Smooth muscle cell (in vitro differentiated cells): ENCODE data around the gene TUBA1C. TPM values are rescaled to one million over a fixed set of nuclear protein-coding genes. Genes with fewer than 3 reads are reported as not detected.
A peak's percentile ranks its signal among the peaks of the same experiment; 100 is the strongest.
"Not testable (repeated sequence)": the region's sequence is repeated elsewhere in the genome, so short reads cannot be mapped to it uniquely, and the experiment has no call there.

Source experiments
- DNase-seq: peaks from one replicate; lab custom pipeline; 2025; ENCODE audit not compliant: unreplicated experiment; lab: John Stamatoyannopoulos, UW
- H2AFZ ChIP-seq: fragments of 200-600 bp; sonication (generic); 2 replicates; pipeline ENCODE4 v1.6.0; 2016; ENCODE audit warnings: antibody characterized with exemption, low read depth, mild to moderate bottlenecking
- H3F3A ChIP-seq: fragments of 200-600 bp; sonication (generic); 2 replicates; pipeline ENCODE4 v1.6.0; 2017; ENCODE audit warnings: antibody characterized with exemption, low read depth
- H3K27ac ChIP-seq: fragments of 200-600 bp; sonication (generic); 2 replicates; pipeline ENCODE4 v1.5.1; 2016; ENCODE audit warnings: low read depth, mild to moderate bottlenecking
- H3K27me3 ChIP-seq: fragments of 200-600 bp; sonication (generic); 2 replicates; pipeline ENCODE4 v1.6.1; 2016; ENCODE audit warnings: low read depth, mild to moderate bottlenecking
- H3K36me3 ChIP-seq: fragments of 200-600 bp; sonication (generic); 2 replicates; pipeline ENCODE4 v1.5.1; 2016; ENCODE audit warnings: low read depth
- H3K4me1 ChIP-seq: fragments of 200-600 bp; sonication (generic); 2 replicates; pipeline ENCODE4 v1.5.1; 2016; ENCODE audit warnings: low read depth
- H3K4me2 ChIP-seq: fragments of 200-600 bp; sonication (generic); 2 replicates; pipeline ENCODE4 v1.6.0; 2016; ENCODE audit warnings: mild to moderate bottlenecking
- H3K4me3 ChIP-seq: fragments of 200-600 bp; sonication (generic); 2 replicates; pipeline ENCODE4 v1.5.1; 2016; ENCODE audit warnings: mild to moderate bottlenecking
- H3K79me2 ChIP-seq: fragments of 200-600 bp; sonication (generic); 2 replicates; pipeline ENCODE4 v1.6.0; 2016; ENCODE audit warnings: low read depth, mild to moderate bottlenecking
- H3K9ac ChIP-seq: fragments of 200-600 bp; sonication (generic); 2 replicates; pipeline ENCODE4 v1.6.0; 2016; ENCODE audit warnings: low read depth
- H3K9me3 ChIP-seq: fragments of 200-600 bp; sonication (generic); replicated peaks from 2 replicates; pipeline ENCODE4 v1.5.1; 2016; ENCODE audit warnings: low read depth
- H4K20me1 ChIP-seq: fragments of 200-600 bp; sonication (generic); 2 replicates; pipeline ENCODE4 v1.6.0; 2016; ENCODE audit warnings: low read depth
- CTCF ChIP-seq: fragments of 200-600 bp; sonication (generic); IDR thresholded peaks from 2 replicates; pipeline ENCODE4 v1.5.1; 2017; ENCODE audit warnings: borderline replicate concordance, mild to moderate bottlenecking, antibody characterized with exemption; ENCODE audit not compliant: insufficient read depth, poor library complexity, severe bottlenecking
- WGBS: methylation state at CpG from one replicate; pipeline ENCODE4 v1.1.7; 2016; ENCODE audit warnings: low lambda C conversion rate; 5-methylcytosine and 5-hydroxymethylcytosine counted together
- polyA plus RNA-seq: library from polyadenylated mRNA; unstranded; fragments of >200 nt; fragmentation: Nextera tagmentation; extraction: Ambion mirVana; gene quantifications from 2 replicates; pipeline ENCODE4 v1.2.1, GENCODE V29; 2016
- total RNA-seq: library from RNA; depleted of rRNA; stranded (reverse); fragments of >200 nt; gene quantifications from 2 replicates; pipeline ENCODE4 v1.2.3, GENCODE V29; 2014

TUBA1C gene
- total and polyA plus RNA-seq, 2 experiments from 2014 or later: 284 to 586 TPM

- Histone ChIP-seq H2AFZ (no peak overlapping the region), H3K79me2 (peaks cover 24% of the 10 kb centered on the region), H3K4me1 (peaks cover 41% of the 10 kb centered on the region), H3K4me3 (peak overlapping the region; percentile 84), H4K20me1 (peaks cover 27% of the 10 kb centered on the region), H3K27ac (no peak overlapping the region), H3K36me3 (no peaks in the 10 kb centered on the region), H3K27me3 (no peaks in the 10 kb centered on the region), H3F3A (peaks cover 29% of the 10 kb centered on the region), H3K4me2 (peak overlapping the region; percentile 94), H3K9ac (no peak overlapping the region), H3K9me3 (no peaks in the 10 kb centered on the region)
- 91% methylated on average over 5 of the region's 5 CpGs for WGBS
- DNase-seq: no peak
- TF ChIP-seq CTCF: no peak
Measured at GRCh38 chr12:49263400-49263763, 1.5 kb upstream of the TUBA1C start.

GRCh38 chr12:49264466-49264872, 413 bp upstream of the TUBA1C start:
- Histone ChIP-seq H3K9me3 (no peaks in the 10 kb centered on the region), H3K4me1 (peaks cover 48% of the 10 kb centered on the region), H3K9ac (peak overlapping the region; percentile 48), H4K20me1 (peaks cover 37% of the 10 kb centered on the region), H3K27ac (peak overlapping the region; percentile 96), H3K4me3 (peak overlapping the region; percentile 84), H3K36me3 (no peaks in the 10 kb centered on the region), H3K79me2 (peaks cover 28% of the 10 kb centered on the region), H3F3A (peaks cover 29% of the 10 kb centered on the region), H3K4me2 (peak overlapping the region; percentile 94), H2AFZ (peak overlapping the region; percentile 79), H3K27me3 (no peaks in the 10 kb centered on the region)
- TF ChIP-seq CTCF: no peak
- DNase-seq: peak; percentile 47
- 2% methylated on average over 23 of the region's 35 CpGs for WGBS

GRCh38 chr12:49269191-49269590, 4.3 kb downstream of the TUBA1C start:
- not testable (repeated sequence) for H3K27me3 ChIP-seq, H2AFZ ChIP-seq, DNase-seq, H3K4me3 ChIP-seq, H3K9me3 ChIP-seq
- peaks cover 58% of the 10 kb centered on the region for H3F3A ChIP-seq
- peaks cover 17% of the 10 kb centered on the region for H3K36me3 ChIP-seq
- H3K79me2 ChIP-seq: peaks cover 37% of the 10 kb centered on the region
- peak overlapping the region; percentile 96 for H3K27ac ChIP-seq
- peaks cover 82% of the 10 kb centered on the region for H4K20me1 ChIP-seq
- H3K4me2 ChIP-seq: peak overlapping the region; percentile 74
- 86% methylated on average over 6 of the region's 6 CpGs for WGBS
- peak overlapping the region; percentile 57 for H3K9ac ChIP-seq
- peaks cover 26% of the 10 kb centered on the region for H3K4me1 ChIP-seq

GRCh38 chr12:49272790-49273725, 8.2 kb downstream of the TUBA1C start:
- H3K9me3 ChIP-seq: no peaks in the 10 kb centered on the region
- H3K4me1 ChIP-seq: peaks cover 10% of the 10 kb centered on the region
- H4K20me1 ChIP-seq: peaks cover 64% of the 10 kb centered on the region
- peaks cover 13% of the 10 kb centered on the region for H3K79me2 ChIP-seq
- no peak overlapping the region for H3K4me2 ChIP-seq
- no peak overlapping the region for H3K27ac ChIP-seq
- H2AFZ ChIP-seq: no peak overlapping the region
- WGBS: 98% methylated on average over 16 of the region's 16 CpGs
- peaks cover 29% of the 10 kb centered on the region for H3F3A ChIP-seq
- H3K9ac ChIP-seq: no peak overlapping the region
- H3K36me3 ChIP-seq: peaks cover 17% of the 10 kb centered on the region
- H3K27me3 ChIP-seq: no peaks in the 10 kb centered on the region
- no peak overlapping the region for H3K4me3 ChIP-seq
- no peak for TF ChIP-seq CTCF
- no peak for DNase-seq
